ENCODE measurements around the gene ABCG1.

- no peak for TF ChIP-seq BHLHE40 (IDR thresholded peaks at IDR 0.05; ENCODE audit: borderline replicate concordance)
- TF ChIP-seq SUZ12 (IDR thresholded peaks at IDR 0.05), result no peak
- no peak for TF ChIP-seq SP1 (IDR thresholded peaks at IDR 0.05)
- TF ChIP-seq, protein P1, sequence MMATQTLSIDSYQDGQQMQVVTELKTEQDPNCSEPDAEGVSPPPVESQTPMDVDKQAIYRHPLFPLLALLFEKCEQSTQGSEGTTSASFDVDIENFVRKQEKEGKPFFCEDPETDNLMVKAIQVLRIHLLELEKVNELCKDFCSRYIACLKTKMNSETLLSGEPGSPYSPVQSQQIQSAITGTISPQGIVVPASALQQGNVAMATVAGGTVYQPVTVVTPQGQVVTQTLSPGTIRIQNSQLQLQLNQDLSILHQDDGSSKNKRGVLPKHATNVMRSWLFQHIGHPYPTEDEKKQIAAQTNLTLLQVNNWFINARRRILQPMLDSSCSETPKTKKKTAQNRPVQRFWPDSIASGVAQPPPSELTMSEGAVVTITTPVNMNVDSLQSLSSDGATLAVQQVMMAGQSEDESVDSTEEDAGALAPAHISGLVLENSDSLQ (IDR thresholded peaks at IDR 0.05), result no peak
- no peak for TF ChIP-seq FOXM1 (IDR thresholded peaks at IDR 0.05; ENCODE audit: borderline replicate concordance)
- no peak for TF ChIP-seq NFRKB (IDR thresholded peaks at IDR 0.05)
- TF ChIP-seq FOXK2 (IDR thresholded peaks at IDR 0.05), result no peak
- TF ChIP-seq TARDBP (IDR thresholded peaks at IDR 0.05), result no peak
- TF ChIP-seq LEF1 (IDR thresholded peaks at IDR 0.05; ENCODE audit: borderline replicate concordance), result no peak
- TF ChIP-seq L3MBTL2 (conservative IDR thresholded peaks at IDR 0.05), result no peak
These were observed 92.2 kb downstream of the ABCG1 start for GRCh38 chr21:42311160-42311559.

Measured in HEK293T (cell line).